Spleen (tissue), 7 donors: ENCODE data around the gene KIF25.

ENCODE experiments used
- CTCF ChIP-seq, 11 experiments: fragments of 200-600 bp in 7 of 11; fragments of 450-650 bp in 4 of 11; sonication (generic) in 4 of 11; IDR thresholded peaks in 8 of 11; conservative IDR thresholded peaks in 3 of 11; 1 replicate in 7 of 11; 2 replicates in 4 of 11; pipeline versions ENCODE4 v1.4.0 to v1.8.0; 2016 to 2021; ENCODE audit warnings: antibody characterized with exemption in 11 of 11, inconsistent platforms in 4 of 11, mild to moderate bottlenecking in 1 of 11
- POLR2A ChIP-seq, 3 donors: fragments of 450-650 bp; IDR thresholded peaks; one replicate each; pipeline ENCODE4 v1.5.1; 2017; ENCODE audit warnings: antibody characterized with exemption in 3 of 3, mild to moderate bottlenecking in 1 of 3
- POLR2AphosphoS5 ChIP-seq, 3 donors: sonication (generic); formaldehyde crosslinking; IDR thresholded peaks; one replicate each; pipeline ENCODE4 v1.5.1; 2017; ENCODE audit warnings: antibody characterized with exemption in 3 of 3
- donor health status: DM: no; HTN: no; CAD: no; lungs with moderate emphysema.
- donor health status: DM: no; HTN: no; CAD: no.
- donor health status: DM: no; HTN: no; CAD: no.

DNA sequence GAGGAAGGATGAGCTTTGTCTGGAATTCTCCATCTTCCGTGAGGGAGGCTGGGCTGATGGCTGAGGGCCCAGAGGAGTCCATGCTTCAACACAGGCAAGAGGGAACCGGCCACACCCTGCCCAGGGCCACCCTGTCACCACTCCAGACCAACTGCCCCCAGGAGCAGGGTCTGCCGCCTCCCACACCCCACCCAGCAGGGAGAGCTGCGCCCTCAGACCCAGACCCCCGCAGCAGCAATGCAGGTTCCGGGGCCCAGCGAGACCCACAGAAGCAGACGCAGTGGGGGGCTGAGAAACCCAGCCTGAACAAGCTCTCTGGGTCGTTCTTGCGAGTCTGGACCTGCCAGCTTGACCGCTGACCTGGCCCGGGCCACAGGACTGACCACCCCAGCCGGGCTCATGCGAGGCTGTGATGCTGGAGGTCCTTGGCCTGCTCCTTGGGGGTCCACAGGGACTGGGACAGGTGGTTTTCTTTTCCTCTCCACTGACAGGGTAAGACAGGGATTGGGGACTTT lies 56.5 kb downstream of the KIF25 start:
- no peak for TF ChIP-seq POLR2AphosphoS5 (IDR thresholded peaks at IDR 0.05)
- TF ChIP-seq CTCF (IDR thresholded peaks at IDR 0.05 in 8 of 11, conservative IDR thresholded peaks at IDR 0.05 in 3 of 11), result no peak
- TF ChIP-seq POLR2A (IDR thresholded peaks at IDR 0.05), result no peak
